ENCODE results near the gene ZNF444. TPM values are rescaled to one million over a fixed set of nuclear protein-coding genes. Genes with fewer than 3 reads are reported as not detected.
"Not testable (repeated sequence)": the region's sequence is repeated elsewhere in the genome, so short reads cannot be mapped to it uniquely, and the experiment has no call there.

ZNF444 gene
- total RNA-seq, 1 experiment from 2014 or later, result 23.8 TPM

DNA sequence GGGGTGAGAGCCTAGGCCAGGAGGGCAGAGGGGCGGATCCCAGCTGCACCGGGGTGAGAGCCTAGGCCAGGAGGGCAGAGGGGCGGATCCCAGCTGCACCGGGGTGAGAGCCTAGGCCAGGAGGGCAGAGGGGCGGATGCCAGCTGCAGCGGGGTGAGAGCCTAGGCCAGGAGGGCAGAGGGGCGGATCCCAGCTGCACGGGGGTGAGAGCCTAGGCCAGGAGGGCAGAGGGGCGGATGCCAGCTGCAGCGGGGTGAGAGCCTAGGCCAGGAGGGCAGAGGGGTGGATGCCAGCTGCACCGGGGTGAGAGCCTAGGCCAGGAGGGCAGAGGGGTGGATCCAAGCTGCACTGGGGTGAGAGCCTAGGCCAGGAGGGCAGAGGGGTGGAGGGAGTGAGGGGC is 35.2 kb downstream of the ZNF444 start:
- H3K4me3 ChIP-seq, H3K9me3 ChIP-seq, DNase-seq, H3K36me3 ChIP-seq, H3K27me3 ChIP-seq: not testable (repeated sequence)

DNA sequence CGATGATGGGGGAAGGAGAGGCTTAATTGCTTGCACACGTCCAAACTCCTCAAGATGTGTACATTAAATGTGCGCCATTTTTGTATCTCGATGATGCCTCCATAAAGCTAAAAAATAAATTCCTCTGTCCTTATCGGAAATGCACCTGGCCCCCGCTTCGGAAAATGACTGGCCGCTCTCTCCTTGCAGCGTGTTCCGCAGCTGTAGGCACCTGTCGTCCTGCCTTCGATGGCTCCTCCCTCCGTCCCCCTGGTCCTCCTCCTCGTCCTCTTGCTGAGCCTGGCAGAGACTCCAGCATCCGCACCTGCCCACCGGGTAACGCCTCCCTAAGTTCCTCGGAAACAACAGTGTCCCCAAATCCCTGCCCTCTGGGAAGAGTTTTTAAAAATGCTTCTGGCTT is 35.8 kb downstream of the ZNF444 start:
- H3K27me3 ChIP-seq, result peaks cover 2% of the 10 kb centered on the region; the same call in 1 of the 2 replicates
- DNase-seq, result no peak
- no peaks in the 10 kb centered on the region for H3K9me3 ChIP-seq
- no peaks in the 10 kb centered on the region for H3K36me3 ChIP-seq
- H3K4me3 ChIP-seq, result no peak overlapping the region

DNA sequence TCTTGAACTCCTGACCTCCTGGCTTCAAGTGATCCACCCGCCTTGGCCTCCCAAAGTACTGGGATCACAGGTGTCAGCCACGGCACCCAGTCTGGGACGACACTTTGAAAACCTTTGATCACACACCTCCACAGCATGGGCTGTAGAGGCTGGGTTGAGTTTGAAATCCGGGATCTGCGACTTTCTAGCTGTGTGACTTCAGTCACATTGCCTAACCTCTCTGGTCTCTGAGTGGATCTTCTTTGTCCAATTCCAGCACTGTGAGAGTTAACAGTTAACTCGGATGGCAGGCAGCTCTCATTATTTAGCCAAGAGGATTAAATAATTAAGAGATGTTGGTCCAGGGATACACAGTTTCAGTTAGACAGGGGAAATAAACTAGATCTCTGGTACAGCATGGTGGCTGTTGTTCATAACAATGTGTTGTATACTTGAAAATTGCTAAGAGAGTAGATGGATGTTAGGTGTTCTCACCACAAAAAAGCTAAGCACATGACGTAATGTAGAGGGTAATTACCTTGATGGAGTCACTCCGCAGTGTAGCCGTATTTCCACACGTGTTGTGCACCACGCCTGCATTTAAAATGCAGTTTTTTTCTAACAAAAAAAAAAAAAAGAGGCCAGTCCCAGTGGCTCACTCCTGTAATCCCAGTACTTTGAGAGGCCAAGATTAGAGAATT is 36.6 kb downstream of the ZNF444 start:
- peaks cover 2% of the 10 kb centered on the region; the same call in 1 of the 2 replicates for H3K27me3 ChIP-seq

DNA sequence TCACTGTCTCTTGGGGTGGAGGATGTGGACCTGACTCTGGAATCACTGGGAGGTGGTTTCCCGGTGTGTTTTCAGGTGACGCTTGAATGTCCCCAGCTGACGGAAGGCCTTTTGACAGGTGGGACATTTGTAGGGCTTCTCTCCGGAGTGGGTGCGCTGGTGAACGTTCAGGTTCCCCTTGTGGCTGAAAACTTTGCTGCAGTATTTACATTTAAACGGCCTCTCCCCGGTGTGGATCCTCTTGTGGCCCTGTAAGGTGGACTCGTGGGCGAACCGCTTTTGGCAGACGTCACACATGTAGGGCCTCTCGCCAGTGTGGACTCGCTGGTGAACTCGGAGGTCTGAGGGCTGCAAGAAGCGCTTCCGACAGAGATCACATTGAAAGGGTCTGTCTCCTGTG is 48.7 kb downstream of the ZNF444 start:
- H3K36me3 ChIP-seq, result no peaks in the 10 kb centered on the region
- DNase-seq, result no peak
- H3K4me3 ChIP-seq, result no peak overlapping the region
- H3K9me3 ChIP-seq, result no peaks in the 10 kb centered on the region
- H3K27me3 ChIP-seq, result peaks cover 2% of the 10 kb centered on the region; the same call in 1 of the 2 replicates

More for the DNA sequence above, 36.6 kb downstream of the ZNF444 start:
- H3K9me3 ChIP-seq, result no peaks in the 10 kb centered on the region
- DNase-seq, result no peak
- H3K36me3 ChIP-seq, result no peaks in the 10 kb centered on the region
- no peak overlapping the region for H3K4me3 ChIP-seq

DNA sequence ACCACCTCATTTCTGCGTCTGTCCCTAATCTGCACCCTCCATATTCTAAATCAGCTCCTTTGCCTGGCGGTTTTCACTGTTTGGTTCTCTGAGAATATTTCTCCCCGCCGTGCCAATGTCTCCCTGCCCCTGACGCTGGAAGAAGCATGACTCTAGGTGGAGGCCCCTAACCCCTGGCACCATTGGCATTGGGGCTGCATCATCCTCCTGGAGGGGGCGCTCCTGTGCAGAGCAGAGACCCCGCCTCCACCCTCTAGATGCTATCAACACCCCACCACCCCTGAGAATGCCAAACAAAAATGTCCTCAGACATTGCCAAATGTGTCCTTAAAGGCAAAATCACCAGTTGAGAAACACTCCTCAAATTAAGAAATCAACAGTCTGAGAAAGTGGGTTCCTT is 50.0 kb downstream of the ZNF444 start:
- DNase-seq, result no peak
- Histone ChIP-seq H3K36me3 (no peaks in the 10 kb centered on the region), H3K4me3 (no peak overlapping the region), H3K27me3 (no peaks in the 10 kb centered on the region), H3K9me3 (no peaks in the 10 kb centered on the region)

DNA sequence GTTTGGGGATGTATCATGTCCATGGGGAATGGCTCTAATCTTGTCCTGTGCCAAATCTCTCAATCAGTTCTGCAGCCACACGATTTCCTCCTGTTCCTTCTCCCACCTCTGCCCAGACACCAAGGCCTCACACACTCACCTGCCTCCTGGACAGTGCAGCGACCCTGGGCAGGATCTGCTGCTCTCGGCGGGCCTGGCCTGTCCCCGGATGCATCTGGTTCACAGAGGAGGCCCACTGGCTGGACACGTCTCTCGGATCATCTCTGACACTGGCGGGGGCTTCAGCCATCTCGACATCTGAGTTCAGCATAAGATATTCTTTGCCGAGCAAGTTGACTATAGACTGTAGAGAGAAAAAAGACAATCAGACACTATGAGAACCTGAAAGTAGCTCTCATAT is 50.6 kb downstream of the ZNF444 start:
- no peaks in the 10 kb centered on the region for H3K27me3 ChIP-seq
- no peak overlapping the region for H3K4me3 ChIP-seq
- DNase-seq, result no peak
- no peaks in the 10 kb centered on the region for H3K9me3 ChIP-seq
- H3K36me3 ChIP-seq, result no peaks in the 10 kb centered on the region

DNA sequence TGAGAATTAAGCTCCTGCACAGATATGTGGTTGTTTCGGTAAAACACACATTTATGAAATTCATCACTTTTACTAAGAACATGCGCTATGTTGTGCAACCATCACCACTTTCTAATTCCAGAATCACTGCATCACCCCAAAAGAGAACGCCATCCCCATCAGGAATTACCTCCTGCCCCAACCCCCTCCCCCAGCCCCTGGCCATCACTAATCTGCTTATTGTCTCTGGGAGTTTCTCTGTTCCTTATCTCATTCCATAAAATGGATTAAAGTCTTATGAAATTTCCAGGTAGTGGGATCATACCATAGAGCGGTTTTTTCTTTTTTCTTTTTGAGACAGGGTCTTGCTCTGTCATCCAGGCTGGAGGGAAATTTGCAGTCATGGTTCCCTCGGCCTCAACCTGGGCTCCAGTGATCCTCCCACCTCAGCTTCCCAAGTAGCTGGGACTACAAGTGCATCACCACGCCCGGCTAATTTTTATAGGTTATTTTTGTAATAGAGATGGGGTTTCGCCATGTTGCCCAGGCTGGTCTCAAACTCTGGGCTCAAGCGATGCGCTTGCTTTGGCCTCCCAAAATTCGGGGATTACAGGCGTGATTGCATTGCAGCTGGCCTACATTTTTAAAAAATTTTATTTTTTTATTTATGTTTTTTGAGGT is 53.0 kb downstream of the ZNF444 start:
- DNase-seq, result no peak

DNA sequence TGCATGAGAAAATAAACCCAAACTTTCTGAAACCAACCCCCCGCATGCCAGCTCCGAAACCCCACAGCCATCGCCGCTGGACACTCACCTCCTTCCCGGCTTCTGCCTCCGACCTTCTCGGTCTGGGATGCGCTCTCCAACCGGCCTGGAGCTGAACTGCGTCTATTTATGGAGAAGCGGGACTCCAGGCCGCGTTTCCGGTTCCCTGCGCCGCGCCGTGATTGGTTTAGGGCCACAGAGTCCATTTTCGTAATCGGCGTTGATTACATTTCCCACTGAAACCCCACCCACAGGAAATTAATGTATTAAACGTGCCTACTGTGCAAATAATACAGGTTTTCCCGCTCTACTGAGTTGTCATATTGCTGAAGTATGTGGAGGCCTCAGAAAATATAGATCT is 56.6 kb downstream of the ZNF444 start, which contains the start of gene ZSCAN5B:
ZSCAN5B (minus strand) TSS at position 138 of the 400 bp plus-strand sequence. CDS start 4,731 bp downstream, outside the sequence.
- not testable (repeated sequence) for H3K9me3 ChIP-seq, H3K4me3 ChIP-seq, H3K36me3 ChIP-seq, H3K27me3 ChIP-seq, DNase-seq

More for the DNA sequence above, 53.0 kb downstream of the ZNF444 start:
- no peaks in the 10 kb centered on the region for H3K36me3 ChIP-seq
- H3K4me3 ChIP-seq, result no peak overlapping the region
- H3K9me3 ChIP-seq, result no peaks in the 10 kb centered on the region
- no peaks in the 10 kb centered on the region for H3K27me3 ChIP-seq

DNA sequence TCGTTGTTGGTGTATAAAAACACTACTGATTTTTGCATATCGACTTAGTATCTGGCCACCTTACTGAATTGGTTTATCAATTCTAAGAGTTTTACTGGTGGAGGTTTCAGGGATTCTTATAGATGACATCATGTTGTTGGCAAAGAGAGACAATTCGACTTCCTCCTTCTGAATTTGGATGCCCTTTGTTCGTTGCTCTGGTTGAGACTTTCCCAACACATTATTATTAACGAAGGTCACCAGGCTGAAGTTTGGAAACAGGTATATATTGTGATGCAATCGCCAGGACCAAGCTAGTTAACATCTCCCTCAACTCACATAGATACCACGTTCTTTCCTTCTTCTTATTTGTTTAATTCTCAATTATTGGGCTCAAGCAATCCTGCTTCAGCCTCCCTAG is 58.6 kb downstream of the ZNF444 start:
- no peaks in the 10 kb centered on the region for H3K9me3 ChIP-seq
- H3K4me3 ChIP-seq, result no peak overlapping the region
- peaks cover 3% of the 10 kb centered on the region; the same call in 1 of the 2 replicates for H3K27me3 ChIP-seq
- no peak for DNase-seq
- no peaks in the 10 kb centered on the region for H3K36me3 ChIP-seq

DNA sequence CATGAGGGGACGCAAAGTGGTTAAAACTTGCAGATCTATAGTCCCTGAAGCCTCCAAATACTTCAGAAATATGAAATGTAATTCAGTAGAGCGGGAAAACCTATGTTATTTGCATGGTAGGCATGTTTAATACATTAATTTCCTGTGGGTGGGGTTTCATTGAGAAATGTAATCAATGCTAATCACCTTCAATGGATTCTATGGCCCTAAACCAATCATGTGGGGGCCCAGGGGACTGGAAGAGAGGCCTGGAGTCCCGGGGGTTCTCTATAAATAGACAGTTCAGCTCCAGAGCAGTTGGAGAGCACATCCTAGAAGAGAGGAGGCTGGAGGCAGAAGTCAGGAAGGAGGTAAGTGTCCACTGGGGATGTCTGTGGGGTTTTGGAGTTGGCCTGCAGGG is 60.9 kb downstream of the ZNF444 start, which contains the start of gene ZSCAN5C:
ZSCAN5C (plus strand) TSS at position 301 of the 400 bp plus-strand sequence. CDS start 3,641 bp downstream, outside the sequence.
- Histone ChIP-seq H3K4me3 (no peak within 1 kb of the TSS), H3K36me3 (no peaks in the 10 kb centered on the region), H3K27me3 (peaks cover 8% of the 10 kb centered on the region; the same call in 1 of the 2 replicates), H3K9me3 (no peaks in the 10 kb centered on the region)
- DNase-seq, result no peak

DNA sequence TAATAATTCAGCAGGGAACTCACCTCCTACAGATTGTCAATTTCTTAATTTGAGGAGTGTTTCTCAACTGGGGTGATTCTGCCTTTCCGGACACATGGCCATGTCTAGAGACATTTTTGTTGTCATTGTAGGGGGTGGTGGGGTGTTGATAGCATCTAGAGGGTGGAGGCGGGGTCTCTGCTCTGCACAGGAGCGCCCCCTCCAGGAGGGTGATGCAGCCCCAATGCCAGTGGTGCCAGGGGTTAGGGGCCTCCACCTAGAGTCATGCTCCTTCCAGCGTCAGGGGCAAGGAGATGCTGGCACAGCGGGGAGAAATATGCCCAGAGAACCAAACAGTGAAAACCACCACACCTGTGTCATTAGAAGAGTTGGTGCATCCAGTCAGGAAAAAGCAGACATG is 66.5 kb downstream of the ZNF444 start:
- H3K9me3 ChIP-seq, DNase-seq, H3K36me3 ChIP-seq, H3K27me3 ChIP-seq, H3K4me3 ChIP-seq: not testable (repeated sequence)

DNA sequence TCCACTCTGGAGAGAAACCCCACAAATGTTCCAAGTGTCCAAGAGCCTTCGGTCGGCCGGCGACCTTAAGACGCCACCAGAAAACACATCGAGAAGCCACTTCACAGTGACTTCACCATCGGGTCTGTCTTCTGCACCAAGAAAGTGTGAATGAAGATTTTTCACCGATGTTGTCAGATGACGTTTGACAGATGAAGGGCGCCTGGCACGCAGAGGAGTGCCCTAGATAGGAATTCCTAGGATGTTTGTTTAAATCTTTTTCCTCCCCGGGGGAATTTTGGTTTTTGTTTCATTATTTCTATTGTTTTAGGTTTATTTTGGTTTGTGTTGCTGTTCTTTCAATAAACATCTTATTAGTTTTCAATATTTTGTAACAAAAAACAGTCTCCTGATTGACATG is 68.0 kb downstream of the ZNF444 start:
- H3K27me3 ChIP-seq, result peaks cover 5% of the 10 kb centered on the region; the same call in 1 of the 2 replicates
- no peaks in the 10 kb centered on the region for H3K9me3 ChIP-seq
- H3K36me3 ChIP-seq, result no peaks in the 10 kb centered on the region
- H3K4me3 ChIP-seq, result no peak overlapping the region
- no peak for DNase-seq

DNA sequence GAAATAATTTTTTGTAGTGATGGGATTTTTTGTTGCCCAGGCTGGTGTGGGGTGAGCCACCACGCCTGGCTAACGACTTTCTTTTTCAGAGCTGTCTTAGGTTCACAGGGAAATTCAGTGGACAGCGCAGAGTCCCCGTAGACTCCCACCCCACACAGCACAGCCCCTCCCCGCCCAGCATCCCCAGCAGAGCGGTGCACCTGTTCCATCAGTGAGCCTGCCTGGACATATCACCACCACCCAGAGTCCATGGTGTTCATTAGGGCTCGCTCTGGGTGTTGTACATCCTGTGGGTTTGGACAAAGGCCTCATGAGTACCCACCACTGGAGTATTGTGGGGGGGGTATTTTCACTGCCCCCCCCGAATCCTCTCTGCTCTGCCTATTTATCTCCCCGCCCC is 68.9 kb downstream of the ZNF444 start:
- not testable (repeated sequence) for DNase-seq, H3K36me3 ChIP-seq

More for the DNA sequence above, 68.9 kb downstream of the ZNF444 start:
- H3K4me3 ChIP-seq, H3K27me3 ChIP-seq, H3K9me3 ChIP-seq: not testable (repeated sequence)

Other genes with a start within 250 kb of the ZNF444 start
- not detected in 2 replicates for gene NLRP13, start 209.0 kb upstream of the ZNF444 start, total RNA-seq (2014; rRNA removed; shearing (Covaris generic); ENCODE audit: low replicate concordance)
- gene NLRP8, start 193.5 kb upstream of the ZNF444 start, total RNA-seq (2014; rRNA removed; shearing (Covaris generic); ENCODE audit: low replicate concordance), result not detected in 2 replicates
- not detected in 2 replicates for gene NLRP5, start 154.5 kb upstream of the ZNF444 start, total RNA-seq (2014; rRNA removed; shearing (Covaris generic); ENCODE audit: low replicate concordance)
- gene ZNF787, start 20.0 kb upstream of the ZNF444 start, total RNA-seq (2014; rRNA removed; shearing (Covaris generic); ENCODE audit: low replicate concordance), result 31.8 and 103 TPM in 2 replicates
- not detected in 2 replicates for gene GALP, start 34.7 kb downstream of the ZNF444 start, total RNA-seq (2014; rRNA removed; shearing (Covaris generic); ENCODE audit: low replicate concordance)
- gene ZSCAN5B, start 56.5 kb downstream of the ZNF444 start, total RNA-seq (2014; rRNA removed; shearing (Covaris generic); ENCODE audit: low replicate concordance), result not detected in 2 replicates
- not detected in 2 replicates for gene ZSCAN5C, start 61.0 kb downstream of the ZNF444 start, total RNA-seq (2014; rRNA removed; shearing (Covaris generic); ENCODE audit: low replicate concordance)
- not detected in 2 replicates for gene EDDM13, start 131.5 kb downstream of the ZNF444 start, total RNA-seq (2014; rRNA removed; shearing (Covaris generic); ENCODE audit: low replicate concordance)
- 1.7 and 5.7 TPM in 2 replicates for gene ZSCAN5A, start 173.6 kb downstream of the ZNF444 start, total RNA-seq (2014; rRNA removed; shearing (Covaris generic); ENCODE audit: low replicate concordance)